NCI-H345 treated with DMSO at 0.1 percent for 48 hours (cell line): ENCODE data around the gene TNIP2.
"Not testable (repeated sequence)": the region's sequence is repeated elsewhere in the genome, so short reads cannot be mapped to it uniquely, and the experiment has no call there.

Experiments used
- DNase-seq: peaks from one replicate; lab custom pipeline; 2025; ENCODE audit not compliant: unreplicated experiment; lab: John Stamatoyannopoulos, UW

Gene TNIP2

GRCh38 chr4:2771264-2771663 lies 15.1 kb upstream of the TNIP2 start:
- no peak for DNase-seq

GRCh38 chr4:2768921-2769336 lies 12.8 kb upstream of the TNIP2 start:
- no peak for DNase-seq

GRCh38 chr4:2768124-2768523 lies 12.0 kb upstream of the TNIP2 start:
- no peak for DNase-seq

- no peak for DNase-seq
Measured at GRCh38 chr4:2767705-2768074, 11.6 kb upstream of the TNIP2 start.

GRCh38 chr4:2767046-2767704 lies 11.0 kb upstream of the TNIP2 start:
- no peak for DNase-seq

GRCh38 chr4:2765832-2766526 lies 9.8 kb upstream of the TNIP2 start:
- no peak for DNase-seq

- DNase-seq = no peak
Measured at GRCh38 chr4:2763511-2763967, 7.4 kb upstream of the TNIP2 start.

GRCh38 chr4:2762486-2763370 lies 6.6 kb upstream of the TNIP2 start:
- DNase-seq = not testable (repeated sequence)

GRCh38 chr4:2762048-2762447 lies 5.9 kb upstream of the TNIP2 start:
- DNase-seq = no peak

- DNase-seq = no peak
Measured at GRCh38 chr4:2761035-2761923, 5.1 kb upstream of the TNIP2 start.

GRCh38 chr4:2757426-2757825 lies 1.3 kb upstream of the TNIP2 start:
- DNase-seq = no peak

- no peak for DNase-seq
Measured at GRCh38 chr4:2756691-2757350, 685 bp upstream of the TNIP2 start.

GRCh38 chr4:2754848-2755819 lies 1.0 kb downstream of the TNIP2 start:
- no peak for DNase-seq

GRCh38 chr4:2753436-2753835 lies 2.7 kb downstream of the TNIP2 start:
- no peak for DNase-seq

GRCh38 chr4:2750719-2751605 lies 5.2 kb downstream of the TNIP2 start:
- DNase-seq = no peak

GRCh38 chr4:2746891-2747695 lies 9.0 kb downstream of the TNIP2 start:
- no peak for DNase-seq
